Endothelial cell of umbilical vein (primary cell): ENCODE data around the gene STON2. TPM values are rescaled to one million over a fixed set of nuclear protein-coding genes. Genes with fewer than 3 reads are reported as not detected.

ENCODE experiments used
- BruUV-seq: library from RNA; stranded (reverse); fragments of 400-500 nt; replicated peaks from 2 replicates; lab custom pipeline; 2021; lab: Mats Ljungman, UMichigan
- CTCF ChIA-PET: fragments of 300-600, 350-600 bp; sonication (Branson Sonifier 250); formaldehyde crosslinking; loops from one replicate; lab custom pipeline; 2021; ENCODE audit warnings: antibody characterized with exemption, inconsistent platforms; lab: Charles Lee
- POLR2A ChIA-PET: fragments of 300-600, 350-600 bp; sonication (Branson Sonifier 250); formaldehyde crosslinking; loops from one replicate; lab custom pipeline; 2021; ENCODE audit warnings: antibody characterized with exemption, inconsistent platforms; lab: Charles Lee
- DNase-seq: peaks from one replicate; pipeline ENCODE4 v3.0.0-alpha.2; 2011; ENCODE audit warnings: low read depth, low spot score
- FAIRE-seq: peaks from 2 replicates; lab custom pipeline; 2011; peaks lifted over from hg19 to GRCh38; lab: Jason Lieb, UNC
- H2AFZ ChIP-seq: 2 replicates; pipeline ENCODE4 v1.6.0; 2012; ENCODE audit warnings: low read depth, low read length, control low read depth, inconsistent platforms
- H3K27ac ChIP-seq: 2 replicates; pipeline ENCODE4 v1.5.1; 2011; ENCODE audit warnings: low read depth, mild to moderate bottlenecking, control low read depth, low read length, moderate library complexity; ENCODE audit not compliant: insufficient read depth
- H3K27me3 ChIP-seq, 2 experiments: 2 replicates each; pipeline versions ENCODE4 v1.6.0 to v1.6.1; 2011; ENCODE audit warnings: low read length in 2 of 2, mixed read lengths in 1 of 2; ENCODE audit not compliant: control insufficient read depth in 2 of 2, insufficient read depth in 2 of 2
- H3K36me3 ChIP-seq, 2 experiments: 2 replicates in 1 of 2; 3 replicates in 1 of 2; pipeline ENCODE4 v1.5.1; 2011; ENCODE audit warnings: low read length in 2 of 2, mild to moderate bottlenecking in 1 of 2, moderate library complexity in 1 of 2; ENCODE audit not compliant: control insufficient read depth in 2 of 2, insufficient read depth in 2 of 2; ENCODE audit errors: extremely low read depth in 1 of 2
- H3K4me1 ChIP-seq: 3 replicates; pipeline ENCODE4 v1.5.1; 2011; ENCODE audit warnings: mild to moderate bottlenecking, low read length; ENCODE audit not compliant: control insufficient read depth, insufficient read depth; ENCODE audit errors: extremely low read depth
- H3K4me2 ChIP-seq: 2 replicates; pipeline ENCODE4 v1.6.1; 2011; ENCODE audit warnings: low read length, control low read depth, mixed read lengths; ENCODE audit not compliant: insufficient read depth
- H3K4me3 ChIP-seq, 3 experiments: fragments of 200-600 bp in 1 of 3; sonication (generic), shearing (Covaris generic) in 1 of 3; replicated peaks in 1 of 3; 2 replicates each; pipeline ENCODE4 v1.5.1; 2011 to 2016; ENCODE audit warnings: control low read depth in 3 of 3, low read length in 3 of 3, mild to moderate bottlenecking in 2 of 3, inconsistent platforms in 1 of 3, low read depth in 1 of 3, moderate library complexity in 1 of 3; ENCODE audit not compliant: insufficient read depth in 1 of 3
- H3K79me2 ChIP-seq: 2 replicates; pipeline ENCODE4 v1.6.0; 2012; ENCODE audit warnings: low read length, inconsistent platforms; ENCODE audit not compliant: control insufficient read depth, insufficient read depth
- H3K9ac ChIP-seq: replicated peaks from 2 replicates; pipeline ENCODE3; 2011; ENCODE audit warnings: low read length, control low read depth; ENCODE audit not compliant: insufficient read depth; ENCODE audit errors: extremely low read depth
- H3K9me1 ChIP-seq: replicated peaks from 3 replicates; pipeline ENCODE4 v1.6.0; 2011; ENCODE audit warnings: mild to moderate bottlenecking, low read length; ENCODE audit not compliant: control insufficient read depth, insufficient read depth; ENCODE audit errors: extremely low read depth
- H3K9me3 ChIP-seq: replicated peaks from 2 replicates; pipeline ENCODE4 v1.5.1; 2012; ENCODE audit warnings: low read length, inconsistent platforms; ENCODE audit not compliant: control insufficient read depth, insufficient read depth
- H4K20me1 ChIP-seq: replicated peaks from 2 replicates; pipeline ENCODE3; 2011; ENCODE audit warnings: mild to moderate bottlenecking, low read length; ENCODE audit not compliant: control insufficient read depth, insufficient read depth; ENCODE audit errors: extremely low read depth
- EZH2 ChIP-seq: IDR thresholded peaks from 2 replicates; pipeline ENCODE4 v1.6.1; 2012; ENCODE audit warnings: borderline replicate concordance, low read depth, mild to moderate bottlenecking, moderate library complexity, low read length, inconsistent platforms; ENCODE audit not compliant: severe bottlenecking
- FOS ChIP-seq: IDR thresholded peaks from 2 replicates; pipeline ENCODE4 v1.6.1; 2011; ENCODE audit warnings: mild to moderate bottlenecking, low read length, moderate library complexity, borderline replicate concordance; ENCODE audit not compliant: insufficient read depth
- GATA2 ChIP-seq: IDR thresholded peaks from 2 replicates; pipeline ENCODE4 v1.7.0; 2011; ENCODE audit warnings: low read depth, mild to moderate bottlenecking, moderate library complexity, mixed read lengths, low read length; ENCODE audit not compliant: insufficient read length, insufficient read depth
- JUN ChIP-seq: IDR thresholded peaks from 2 replicates; pipeline ENCODE4 v1.6.1; 2011; ENCODE audit warnings: borderline replicate concordance, low read depth; ENCODE audit not compliant: insufficient read length, insufficient read depth
- MYC ChIP-seq: IDR thresholded peaks from one replicate; pipeline ENCODE4 v1.6.1; 2011; ENCODE audit warnings: mild to moderate bottlenecking, low read depth, low read length
- POLR2A ChIP-seq: IDR thresholded peaks from 2 replicates; pipeline ENCODE4 v1.6.1; 2012; ENCODE audit warnings: low read depth, mild to moderate bottlenecking, control low read depth, low read length
- POLR2AphosphoS5 ChIP-seq: IDR thresholded peaks from 2 replicates; pipeline ENCODE4 v1.6.1; 2012; ENCODE audit warnings: low read depth, mild to moderate bottlenecking, control low read depth, low read length, moderate library complexity; ENCODE audit not compliant: insufficient read depth
- dilution Hi-C: fragments of 300-500 bp; cut with MboI; formaldehyde crosslinking; loops from one replicate; pipeline ENCODE4 v1.15.0; 2019; ENCODE audit warnings: low sequenced_read_pairs; ENCODE audit not compliant: extremely low pct_ligation_motif_present
- intact Hi-C: fragments of 100-400 bp; cut with micrococcal nuclease; formaldehyde crosslinking; loops from one replicate; pipeline ENCODE4 v1.10.0; 2022
- polyA plus RNA-seq, 4 experiments: library from polyadenylated mRNA; depleted of rRNA in 3 of 4; stranded (reverse) in 3 of 4; unstranded in 1 of 4; fragments of >200 nt; gene quantifications; 2 replicates each; pipeline versions ENCODE4 v1.2.1 to v1.2.3, GENCODE V29; 2011 to 2012; ENCODE audit warnings: missing spikeins in 1 of 4
- total RNA-seq: library from RNA; stranded (reverse); gene quantifications from 2 replicates; pipeline ENCODE4 v1.2.3, GENCODE V29; 2021
- TF ChIP-seq, protein P1 (sequence below), 2 donors: IDR thresholded peaks; 1 replicate in 1 of 2; 2 replicates in 1 of 2; pipeline ENCODE4 v1.5.1; 2011; ENCODE audit warnings: low read length in 2 of 2, mild to moderate bottlenecking in 2 of 2, moderate library complexity in 2 of 2, control low read depth in 1 of 2, inconsistent platforms in 1 of 2, low read depth in 1 of 2; ENCODE audit not compliant: insufficient read depth in 1 of 2; ENCODE audit errors: extremely low read depth in 1 of 2
- TF ChIP-seq, protein P2 (sequence below): IDR thresholded peaks from 2 replicates; pipeline ENCODE4 v1.6.1; 2011; ENCODE audit not compliant: insufficient read depth, insufficient read length

Gene STON2
- total and polyA plus RNA-seq, 2 donors (not counting 3 experiments of a cell fraction or from before 2014, with no cell fraction given), result not detected

DNA sequence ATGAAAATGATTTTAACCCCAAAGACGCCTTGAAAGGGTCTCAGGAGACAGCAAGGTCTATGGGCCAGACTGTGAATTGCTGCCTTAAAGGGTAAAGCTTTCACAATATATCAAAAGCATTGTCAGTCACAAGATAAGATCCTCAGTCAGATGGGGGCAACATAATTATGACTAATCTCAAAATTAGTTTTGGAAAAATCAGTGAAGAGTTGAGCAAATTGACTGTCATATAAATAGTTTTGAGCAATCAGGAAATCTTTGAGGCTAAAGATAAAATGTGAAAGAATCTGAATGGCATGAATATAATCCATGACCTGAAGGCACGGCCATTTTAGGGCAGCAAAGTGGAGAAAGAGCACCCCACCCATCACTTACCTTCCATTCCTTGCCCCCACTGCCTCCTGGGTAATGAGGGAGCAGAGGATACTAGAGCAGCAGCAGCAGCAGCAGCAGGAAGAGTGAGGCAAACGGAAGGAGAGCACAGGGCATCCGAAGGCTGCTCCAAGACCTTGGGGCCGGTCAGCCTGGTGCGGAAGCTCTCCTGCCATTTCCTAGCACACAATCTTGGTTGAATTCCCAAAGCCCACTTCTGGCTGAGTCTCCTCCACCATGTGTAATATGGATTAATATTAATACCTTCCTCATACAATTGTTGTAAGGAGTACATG is 7.0 kb downstream of the STON2 start:
- no peak overlapping the region for H3K9ac ChIP-seq
- H3K79me2 ChIP-seq, result no peaks in the 10 kb centered on the region
- no peak overlapping the region for H3K4me2 ChIP-seq
- no peaks in the 10 kb centered on the region for H3K4me1 ChIP-seq
- no peaks in the 10 kb centered on the region for H3K9me1 ChIP-seq
- no TSS peak for BruUV-seq
- dilution Hi-C loops, result no loop called here
- no peaks in the 10 kb centered on the region for H4K20me1 ChIP-seq
- TF ChIP-seq EZH2, result no peak
- no peak for TF ChIP-seq POLR2A
- TF ChIP-seq JUN, result no peak
- TF ChIP-seq, protein P1, sequence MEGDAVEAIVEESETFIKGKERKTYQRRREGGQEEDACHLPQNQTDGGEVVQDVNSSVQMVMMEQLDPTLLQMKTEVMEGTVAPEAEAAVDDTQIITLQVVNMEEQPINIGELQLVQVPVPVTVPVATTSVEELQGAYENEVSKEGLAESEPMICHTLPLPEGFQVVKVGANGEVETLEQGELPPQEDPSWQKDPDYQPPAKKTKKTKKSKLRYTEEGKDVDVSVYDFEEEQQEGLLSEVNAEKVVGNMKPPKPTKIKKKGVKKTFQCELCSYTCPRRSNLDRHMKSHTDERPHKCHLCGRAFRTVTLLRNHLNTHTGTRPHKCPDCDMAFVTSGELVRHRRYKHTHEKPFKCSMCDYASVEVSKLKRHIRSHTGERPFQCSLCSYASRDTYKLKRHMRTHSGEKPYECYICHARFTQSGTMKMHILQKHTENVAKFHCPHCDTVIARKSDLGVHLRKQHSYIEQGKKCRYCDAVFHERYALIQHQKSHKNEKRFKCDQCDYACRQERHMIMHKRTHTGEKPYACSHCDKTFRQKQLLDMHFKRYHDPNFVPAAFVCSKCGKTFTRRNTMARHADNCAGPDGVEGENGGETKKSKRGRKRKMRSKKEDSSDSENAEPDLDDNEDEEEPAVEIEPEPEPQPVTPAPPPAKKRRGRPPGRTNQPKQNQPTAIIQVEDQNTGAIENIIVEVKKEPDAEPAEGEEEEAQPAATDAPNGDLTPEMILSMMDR (IDR thresholded peaks at IDR 0.05; ENCODE audit: extremely low read depth in 1 of 2, insufficient read depth in 1 of 2, low read depth in 1 of 2, low read length in 2 of 2), result no peak
- no peak for TF ChIP-seq POLR2AphosphoS5
- no peak for TF ChIP-seq MYC
- no peak for TF ChIP-seq FOS
- TF ChIP-seq GATA2, result no peak
- TF ChIP-seq, protein P2, sequence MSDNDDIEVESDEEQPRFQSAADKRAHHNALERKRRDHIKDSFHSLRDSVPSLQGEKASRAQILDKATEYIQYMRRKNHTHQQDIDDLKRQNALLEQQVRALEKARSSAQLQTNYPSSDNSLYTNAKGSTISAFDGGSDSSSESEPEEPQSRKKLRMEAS, result no peak
- H3K27ac ChIP-seq, result no peak overlapping the region
- FAIRE-seq (no peak), DNase-seq (no peak)
- intact Hi-C loops, result no loop called here
- peaks cover 3% of the 10 kb centered on the region for H3K9me3 ChIP-seq
- no peak overlapping the region for H2AFZ ChIP-seq
- CTCF ChIA-PET, result no interaction called here
- POLR2A ChIA-PET, result no interaction called here
- H3K4me3 ChIP-seq, result no peak overlapping the region
- H3K36me3 ChIP-seq, result no peaks in the 10 kb centered on the region
- H3K27me3 ChIP-seq, result no peaks in the 10 kb centered on the region
